ENCODE results near the gene NADSYN1. TPM values are rescaled to one million over a fixed set of nuclear protein-coding genes. Genes with fewer than 3 reads are reported as not detected.

The NADSYN1 gene
- total RNA-seq, 6 experiments from 2014 or later, result 39.3 to 48.0 (median 46.7) TPM

- H3K4me1 Mint-ChIP-seq (ENCODE audit: low read depth), result peaks cover 20% of the 10 kb centered on the region
- H3K27ac Mint-ChIP-seq, result no peak overlapping the region
- H3K27me3 Mint-ChIP-seq (ENCODE audit: insufficient read depth), result no peaks in the 10 kb centered on the region; the same call in none of the 2 replicates
- DNase-seq, result no peak
- H3K4me3 Mint-ChIP-seq, result no peak overlapping the region
- no peak for TF ChIP-seq CTCF (IDR thresholded peaks at IDR 0.05)
- H3K36me3 Mint-ChIP-seq (ENCODE audit: low read depth), result peaks cover 56% of the 10 kb centered on the region
- no peaks in the 10 kb centered on the region for H3K9me3 Mint-ChIP-seq
Measured at GRCh38 chr11:71485466-71485865, 32.5 kb downstream of the NADSYN1 start.

- TF ChIP-seq CTCF (IDR thresholded peaks at IDR 0.05), result no peak
- H3K36me3 Mint-ChIP-seq (ENCODE audit: low read depth), result peaks cover 58% of the 10 kb centered on the region
- DNase-seq, result no peak
- H3K27me3 Mint-ChIP-seq (ENCODE audit: insufficient read depth), result no peaks in the 10 kb centered on the region; the same call in none of the 2 replicates
- no peak overlapping the region for H3K4me3 Mint-ChIP-seq
- no peak overlapping the region for H3K27ac Mint-ChIP-seq
- peaks cover 20% of the 10 kb centered on the region for H3K4me1 Mint-ChIP-seq (ENCODE audit: low read depth)
- no peaks in the 10 kb centered on the region for H3K9me3 Mint-ChIP-seq
Measured at GRCh38 chr11:71486320-71486719, 33.3 kb downstream of the NADSYN1 start.

GRCh38 chr11:71488681-71489270 is 35.8 kb downstream of the NADSYN1 start:
- no peak for DNase-seq
- no peak overlapping the region for H3K27ac Mint-ChIP-seq
- no peak for TF ChIP-seq CTCF (IDR thresholded peaks at IDR 0.05)
- H3K4me1 Mint-ChIP-seq (ENCODE audit: low read depth), result peaks cover 20% of the 10 kb centered on the region
- H3K4me3 Mint-ChIP-seq, result no peak overlapping the region
- no peaks in the 10 kb centered on the region; the same call in 1 of the 2 replicates for H3K27me3 Mint-ChIP-seq (ENCODE audit: insufficient read depth)
- H3K9me3 Mint-ChIP-seq, result no peaks in the 10 kb centered on the region
- peaks cover 53% of the 10 kb centered on the region for H3K36me3 Mint-ChIP-seq (ENCODE audit: low read depth)

- no peak for TF ChIP-seq CTCF (IDR thresholded peaks at IDR 0.05)
- H3K4me1 Mint-ChIP-seq (ENCODE audit: low read depth), result peaks cover 20% of the 10 kb centered on the region
- DNase-seq, result peak; percentile 2
- no peak overlapping the region; the same call in 1 of the 2 replicates for H3K27ac Mint-ChIP-seq
- H3K4me3 Mint-ChIP-seq, result no peak overlapping the region
- no peaks in the 10 kb centered on the region for H3K9me3 Mint-ChIP-seq
- H3K27me3 Mint-ChIP-seq (ENCODE audit: insufficient read depth), result no peaks in the 10 kb centered on the region
- peaks cover 48% of the 10 kb centered on the region for H3K36me3 Mint-ChIP-seq (ENCODE audit: low read depth)
Measured at GRCh38 chr11:71489311-71490043, 36.5 kb downstream of the NADSYN1 start.

- Mint-ChIP-seq H3K4me3 (no peak overlapping the region), H3K27ac (peak overlapping the region; percentile 41; the same call in 1 of the 2 replicates), H3K4me1 (ENCODE audit: low read depth) (peaks cover 20% of the 10 kb centered on the region), H3K27me3 (ENCODE audit: insufficient read depth) (no peaks in the 10 kb centered on the region), H3K9me3 (no peaks in the 10 kb centered on the region), H3K36me3 (ENCODE audit: low read depth) (peaks cover 50% of the 10 kb centered on the region)
- no peak for DNase-seq
- TF ChIP-seq CTCF (IDR thresholded peaks at IDR 0.05), result no peak
Measured at GRCh38 chr11:71490044-71490730, 37.2 kb downstream of the NADSYN1 start.
